HUES6 (cell line): ENCODE results near the gene COL9A1.

Experiments used
- H3K27ac ChIP-seq: 2 replicates; pipeline ENCODE4 v1.7.0; 2013; ENCODE audit warnings: low read depth, mild to moderate bottlenecking, low read length, inconsistent platforms
- H3K27me3 ChIP-seq: 2 replicates; pipeline ENCODE4 v1.6.1; 2013; ENCODE audit warnings: low read length; ENCODE audit not compliant: control insufficient read depth, insufficient read depth
- H3K36me3 ChIP-seq: 2 replicates; pipeline ENCODE4 v1.6.1; 2013; ENCODE audit warnings: low read length; ENCODE audit not compliant: control insufficient read depth, insufficient read depth
- H3K4me1 ChIP-seq: 2 replicates; pipeline ENCODE4 v1.6.1; 2013; ENCODE audit warnings: low read length; ENCODE audit not compliant: control insufficient read depth, insufficient read depth
- H3K4me3 ChIP-seq: 2 replicates; pipeline ENCODE4 v1.5.1; 2013; ENCODE audit warnings: low read depth, low read length
- H3K9ac ChIP-seq: one replicate; pipeline ENCODE4 v1.6.1; 2013; ENCODE audit warnings: mild to moderate bottlenecking, low read length
- H3K9me3 ChIP-seq: 2 replicates; pipeline ENCODE4 v1.6.1; 2013; ENCODE audit warnings: low read depth, low read length; ENCODE audit not compliant: control insufficient read depth, insufficient read depth

The COL9A1 gene

DNA sequence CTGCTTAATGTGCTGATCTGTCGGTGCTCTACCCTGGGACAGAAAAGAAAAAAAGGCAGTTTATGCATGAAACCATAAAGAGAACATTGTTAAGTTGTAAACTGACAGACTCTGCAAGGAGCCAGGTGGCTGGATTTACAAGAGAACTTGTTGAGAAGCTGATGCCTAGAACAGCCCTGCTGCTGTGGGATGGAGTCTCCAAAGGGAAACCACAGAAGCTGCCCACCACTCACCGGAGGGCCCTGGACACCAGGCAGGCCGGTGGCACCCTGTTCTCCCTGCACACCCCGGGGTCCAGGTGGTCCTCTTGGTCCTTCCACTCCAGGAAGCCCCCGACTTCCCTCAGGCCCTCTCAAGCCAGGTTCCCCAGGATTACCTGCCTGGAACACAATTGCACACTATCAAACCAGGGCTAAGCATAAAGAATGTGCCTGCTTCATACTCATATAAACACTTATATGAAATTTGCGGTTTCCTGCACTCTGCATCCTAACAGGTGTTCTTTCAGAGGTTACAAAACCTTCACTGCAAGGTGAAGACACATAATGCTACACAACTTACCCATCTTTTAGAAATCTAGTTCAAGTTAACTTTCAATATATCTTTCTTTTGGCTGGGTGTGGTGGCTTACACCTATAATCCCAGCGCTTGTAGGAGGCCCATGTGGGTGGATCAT, 68.2 kb downstream of the COL9A1 start:
- Histone ChIP-seq H3K9me3 (no peaks in the 10 kb centered on the region), H3K4me1 (no peaks in the 10 kb centered on the region), H3K4me3 (no peak overlapping the region), H3K27ac (no peak overlapping the region), H3K9ac (no peak overlapping the region), H3K27me3 (no peaks in the 10 kb centered on the region), H3K36me3 (no peaks in the 10 kb centered on the region)

DNA sequence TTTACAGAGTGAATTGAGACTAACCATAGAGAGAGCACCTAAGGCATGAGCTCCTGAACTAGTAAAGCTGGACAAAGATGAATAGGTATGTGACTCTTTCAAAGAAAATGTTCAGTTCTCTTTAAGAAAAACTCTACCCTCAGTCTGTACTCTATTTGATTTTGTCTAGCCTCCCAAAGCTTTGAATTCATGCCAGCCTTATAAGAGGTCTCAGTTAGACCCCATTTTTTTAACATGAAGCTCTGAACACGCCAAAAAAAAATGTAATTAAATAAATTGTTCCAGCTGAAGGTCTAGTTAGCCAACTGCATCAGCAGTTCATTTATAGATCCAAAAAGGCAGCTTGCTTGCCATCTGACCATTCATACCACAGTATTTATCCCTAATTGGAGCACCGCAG, 71.6 kb downstream of the COL9A1 start:
- Histone ChIP-seq H3K4me3 (no peak overlapping the region), H3K4me1 (peaks cover 4% of the 10 kb centered on the region; the same call in 1 of the 2 replicates), H3K9ac (no peak overlapping the region), H3K27me3 (no peaks in the 10 kb centered on the region), H3K27ac (no peak overlapping the region), H3K9me3 (no peaks in the 10 kb centered on the region), H3K36me3 (no peaks in the 10 kb centered on the region)

- Histone ChIP-seq H3K27me3 (no peaks in the 10 kb centered on the region), H3K4me3 (no peak overlapping the region), H3K27ac (no peak overlapping the region)
Measured at GRCh38 chr6:70225055-70225454, 77.8 kb downstream of the COL9A1 start.

GRCh38 chr6:70222439-70222749, 80.5 kb downstream of the COL9A1 start:
- no peaks in the 10 kb centered on the region; the same call in 1 of the 2 replicates for H3K4me1 ChIP-seq
- H3K27me3 ChIP-seq: no peaks in the 10 kb centered on the region
- H3K9ac ChIP-seq: no peak overlapping the region
- H3K4me3 ChIP-seq: no peak overlapping the region
- no peaks in the 10 kb centered on the region for H3K9me3 ChIP-seq
- H3K27ac ChIP-seq: no peak overlapping the region
- no peaks in the 10 kb centered on the region for H3K36me3 ChIP-seq

More at GRCh38 chr6:70225055-70225454, 77.8 kb downstream of the COL9A1 start:
- Histone ChIP-seq H3K4me1 (peaks cover 4% of the 10 kb centered on the region; the same call in 1 of the 2 replicates), H3K36me3 (no peaks in the 10 kb centered on the region), H3K9ac (no peak overlapping the region), H3K9me3 (no peaks in the 10 kb centered on the region)

DNA sequence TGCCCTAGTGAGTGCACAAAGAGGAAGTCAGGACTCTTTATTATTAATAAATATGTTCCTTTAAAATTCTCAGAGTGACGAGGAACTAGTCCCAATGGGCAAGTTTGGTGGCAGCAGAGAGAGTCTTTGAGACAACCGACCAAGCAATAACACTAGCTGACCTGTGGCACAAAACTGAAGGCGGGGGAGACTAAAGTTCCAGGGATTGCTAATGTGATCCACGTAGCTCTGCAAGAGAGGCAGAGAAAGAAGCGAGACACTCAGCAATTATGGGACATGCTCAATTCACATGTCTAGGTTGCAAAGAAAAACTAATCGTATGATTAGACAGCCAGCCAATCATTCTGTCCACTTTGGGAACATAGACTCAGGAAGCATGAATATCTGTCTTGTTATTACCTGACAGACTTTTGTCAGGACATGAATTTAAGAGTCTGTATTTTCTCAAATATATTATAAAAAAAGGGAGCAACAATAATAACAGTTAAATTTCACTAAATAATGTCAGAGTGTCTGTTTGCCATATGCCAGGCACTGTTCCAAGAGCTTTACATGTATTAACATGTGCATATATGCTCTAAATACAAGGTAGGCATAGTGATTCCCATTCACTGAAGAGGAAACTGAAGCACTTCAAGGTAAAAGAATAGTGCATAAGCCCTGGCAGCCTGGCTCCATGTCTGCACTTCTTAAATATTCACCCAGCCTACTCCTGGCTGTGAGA, 81.0 kb downstream of the COL9A1 start:
- no peak overlapping the region for H3K4me3 ChIP-seq
- H3K4me1 ChIP-seq: no peaks in the 10 kb centered on the region; the same call in 1 of the 2 replicates
- no peak overlapping the region for H3K9ac ChIP-seq
- no peaks in the 10 kb centered on the region for H3K36me3 ChIP-seq
- H3K9me3 ChIP-seq: no peaks in the 10 kb centered on the region
- H3K27me3 ChIP-seq: no peaks in the 10 kb centered on the region
- no peak overlapping the region for H3K27ac ChIP-seq

DNA sequence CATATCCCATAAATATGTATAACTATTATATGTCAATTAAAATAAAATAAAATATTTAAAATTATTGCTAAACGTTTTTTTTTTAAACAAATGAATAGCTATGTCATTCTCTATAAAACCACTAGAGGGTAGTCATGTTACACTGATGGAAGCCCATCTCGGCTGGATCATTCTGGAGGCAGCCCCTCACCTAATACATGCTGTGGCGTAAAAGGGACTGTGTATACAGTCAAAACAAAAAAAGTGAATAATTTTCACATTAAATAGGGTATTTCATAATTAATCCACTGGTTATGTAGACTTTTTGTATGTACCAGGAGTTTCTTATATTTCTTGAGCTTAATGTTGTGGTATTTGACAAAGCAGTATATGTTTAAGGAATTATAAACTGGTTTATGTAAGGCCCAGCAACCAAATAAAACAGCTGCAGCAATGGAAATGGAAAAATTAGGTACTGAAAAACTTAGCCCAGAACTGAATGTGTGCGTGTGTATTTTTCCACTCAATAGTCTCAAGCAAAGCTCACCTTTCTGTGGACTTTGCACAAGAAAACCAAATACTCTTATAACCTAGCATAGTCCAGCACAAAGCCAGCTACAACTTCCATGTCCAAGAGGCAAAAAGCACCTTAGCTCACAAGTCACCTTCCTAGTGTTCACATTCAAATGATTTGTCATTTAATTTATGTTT, 81.7 kb downstream of the COL9A1 start:
- no peaks in the 10 kb centered on the region; the same call in 1 of the 2 replicates for H3K4me1 ChIP-seq
- no peak overlapping the region for H3K4me3 ChIP-seq
- no peaks in the 10 kb centered on the region for H3K9me3 ChIP-seq
- H3K27ac ChIP-seq: no peak overlapping the region
- no peak overlapping the region for H3K9ac ChIP-seq
- H3K27me3 ChIP-seq: no peaks in the 10 kb centered on the region
- no peaks in the 10 kb centered on the region for H3K36me3 ChIP-seq

DNA sequence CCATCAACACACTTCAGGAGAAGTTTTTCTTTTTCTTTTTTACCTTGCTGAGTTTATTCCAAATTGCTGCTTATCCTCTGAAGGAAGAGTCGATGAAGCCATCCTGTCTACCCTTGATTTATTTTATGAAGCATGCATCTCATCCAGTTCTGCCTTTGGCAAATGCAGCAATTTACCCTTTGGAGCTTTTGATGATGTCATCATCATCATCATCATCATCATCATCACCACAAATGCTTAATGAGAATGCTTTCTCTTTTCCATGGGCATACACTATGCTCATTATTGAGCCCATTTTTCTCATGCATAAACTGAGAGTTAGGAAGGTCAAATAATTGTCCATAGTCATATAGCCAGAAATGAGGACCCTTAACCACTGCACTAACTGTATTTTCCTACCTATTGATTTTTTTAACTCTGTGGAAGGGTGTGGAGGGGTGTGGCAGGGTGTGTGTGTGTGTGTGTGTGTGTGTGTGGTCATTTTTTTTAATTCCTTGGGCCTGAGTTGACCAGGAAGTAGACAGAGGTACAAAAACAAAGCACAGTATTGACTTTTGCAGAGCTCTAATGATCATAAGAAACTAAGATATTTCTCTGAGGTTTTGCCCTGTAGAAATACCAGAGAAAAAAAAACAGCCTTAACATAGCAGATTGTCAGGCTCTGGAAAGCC, 82.8 kb downstream of the COL9A1 start:
- H3K27ac ChIP-seq: no peak overlapping the region
- H3K27me3 ChIP-seq: no peaks in the 10 kb centered on the region
- H3K9ac ChIP-seq: no peak overlapping the region
- no peaks in the 10 kb centered on the region for H3K36me3 ChIP-seq
- H3K9me3 ChIP-seq: no peaks in the 10 kb centered on the region
- H3K4me1 ChIP-seq: no peaks in the 10 kb centered on the region; the same call in 1 of the 2 replicates
- H3K4me3 ChIP-seq: no peak overlapping the region

DNA sequence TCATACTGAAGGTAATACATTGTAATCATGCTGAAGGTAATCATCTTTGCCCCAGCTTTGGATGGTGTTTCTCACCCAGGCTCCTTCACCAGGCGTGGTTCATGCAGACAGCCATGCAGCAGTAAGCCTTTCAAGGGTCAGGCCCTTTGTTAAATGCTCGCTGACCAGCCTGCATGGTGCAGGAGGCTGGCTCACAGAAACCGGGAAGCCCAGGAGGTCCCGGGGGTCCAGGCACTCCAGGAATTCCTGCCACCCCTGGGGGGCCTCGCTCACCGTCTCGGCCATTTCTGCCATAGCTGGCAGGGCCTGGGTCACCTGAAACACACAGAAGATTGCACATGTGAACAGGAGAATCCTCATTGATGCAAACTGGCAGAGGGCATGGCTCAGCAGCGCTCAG, 86.1 kb downstream of the COL9A1 start:
- no peaks in the 10 kb centered on the region for H3K27me3 ChIP-seq
- H3K36me3 ChIP-seq: no peaks in the 10 kb centered on the region
- no peak overlapping the region for H3K9ac ChIP-seq
- H3K4me1 ChIP-seq: no peaks in the 10 kb centered on the region
- no peaks in the 10 kb centered on the region for H3K9me3 ChIP-seq
- no peak overlapping the region for H3K4me3 ChIP-seq
- H3K27ac ChIP-seq: no peak overlapping the region

DNA sequence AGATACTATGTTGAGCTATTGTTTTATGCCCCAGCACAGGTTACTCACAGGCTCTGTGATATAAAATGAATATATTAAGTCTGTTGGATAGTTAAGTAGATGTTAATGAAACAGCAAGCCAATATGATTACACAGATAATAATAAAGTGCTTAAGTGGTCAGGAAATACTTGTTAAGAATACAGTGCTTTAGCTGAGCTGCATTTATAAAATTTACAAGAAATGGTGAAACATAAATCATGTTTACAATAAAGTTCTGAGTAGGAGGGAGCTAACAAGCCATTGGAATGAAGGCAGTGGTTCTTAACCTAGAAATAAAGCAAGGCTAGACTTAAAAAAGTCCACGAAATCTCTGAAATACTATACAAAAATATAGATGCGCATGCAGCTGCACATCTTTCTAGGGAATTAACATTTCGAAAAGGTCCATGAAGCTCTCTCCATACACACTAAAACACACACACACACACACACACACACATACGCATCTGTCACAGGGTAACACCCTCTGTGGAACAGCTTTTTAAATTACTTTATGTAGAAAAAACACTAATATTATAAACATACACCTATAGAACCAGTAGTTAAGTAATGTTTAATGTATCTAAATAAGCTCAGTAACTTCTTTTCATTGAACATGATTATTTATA, 87.3 kb downstream of the COL9A1 start:
- H3K9ac ChIP-seq: no peak overlapping the region
- no peaks in the 10 kb centered on the region for H3K36me3 ChIP-seq
- H3K27me3 ChIP-seq: no peaks in the 10 kb centered on the region
- H3K4me3 ChIP-seq: no peak overlapping the region
- H3K27ac ChIP-seq: no peak overlapping the region
- H3K9me3 ChIP-seq: no peaks in the 10 kb centered on the region
- H3K4me1 ChIP-seq: no peaks in the 10 kb centered on the region

- H3K36me3 ChIP-seq: no peaks in the 10 kb centered on the region
- no peak overlapping the region for H3K9ac ChIP-seq
- no peaks in the 10 kb centered on the region for H3K9me3 ChIP-seq
- no peak overlapping the region for H3K4me3 ChIP-seq
- H3K27ac ChIP-seq: no peak overlapping the region
- no peaks in the 10 kb centered on the region for H3K27me3 ChIP-seq
- H3K4me1 ChIP-seq: no peaks in the 10 kb centered on the region
Measured at GRCh38 chr6:70210462-70210861, 92.4 kb downstream of the COL9A1 start.
